Cardiac fibroblast (primary cell): ENCODE measurements around the gene LCN6.
A peak's percentile ranks its signal among the peaks of the same experiment; 100 is the strongest.

Experiments
- DNase-seq, 2 donors: peaks; one replicate each; pipeline versions ENCODE4 v3.0.0 to v3.0.0-alpha.2; 2010; ENCODE audit warnings: low read depth in 2 of 2
- H3K4me3 ChIP-seq, 2 donors: replicated peaks in 1 of 2; 1 replicate in 1 of 2; 2 replicates in 1 of 2; pipeline ENCODE4 v1.5.1; 2011; ENCODE audit warnings: low read depth in 2 of 2, low read length in 2 of 2, mild to moderate bottlenecking in 2 of 2, moderate library complexity in 1 of 2
- CTCF ChIP-seq: IDR thresholded peaks from one replicate; pipeline ENCODE4 v1.5.1; 2011; ENCODE audit warnings: low read depth, mild to moderate bottlenecking, low read length, inconsistent platforms

Gene LCN6

GRCh38 chr9:136695435-136695895 is 52.9 kb downstream of the LCN6 start:
- H3K4me3 ChIP-seq = no peak overlapping the region
- no peak for DNase-seq
- TF ChIP-seq CTCF = no peak

GRCh38 chr9:136694872-136695247 is 53.5 kb downstream of the LCN6 start:
- no peak for TF ChIP-seq CTCF
- DNase-seq = no peak
- H3K4me3 ChIP-seq = no peak overlapping the region

GRCh38 chr9:136694163-136694871 is 54.0 kb downstream of the LCN6 start:
- peak; percentile 52 to 56 for DNase-seq
- H3K4me3 ChIP-seq = no peak overlapping the region
- TF ChIP-seq CTCF = peak; percentile 89
